MM.1S (cell line): ENCODE data around the gene PATJ.

Source experiments
- EZH2 ChIP-seq: fragments of 300-600 bp; sonication (generic); optimal IDR thresholded peaks from 2 replicates; pipeline ENCODE3; 2017; ENCODE audit warnings: low read depth, mild to moderate bottlenecking, antibody characterized with exemption, low read length, mixed read lengths
- EZH2phosphoT487 ChIP-seq: fragments of 300-600 bp; sonication (generic); IDR thresholded peaks from 2 replicates; pipeline ENCODE4 v1.6.1; 2018; ENCODE audit warnings: antibody characterized with exemption, low read length
- TF ChIP-seq, protein P1 (sequence below): fragments of 300-600 bp; sonication (generic); IDR thresholded peaks from 2 replicates; pipeline ENCODE4 v1.5.1; 2016; ENCODE audit warnings: antibody characterized with exemption, low read length, mixed read lengths

DNA sequence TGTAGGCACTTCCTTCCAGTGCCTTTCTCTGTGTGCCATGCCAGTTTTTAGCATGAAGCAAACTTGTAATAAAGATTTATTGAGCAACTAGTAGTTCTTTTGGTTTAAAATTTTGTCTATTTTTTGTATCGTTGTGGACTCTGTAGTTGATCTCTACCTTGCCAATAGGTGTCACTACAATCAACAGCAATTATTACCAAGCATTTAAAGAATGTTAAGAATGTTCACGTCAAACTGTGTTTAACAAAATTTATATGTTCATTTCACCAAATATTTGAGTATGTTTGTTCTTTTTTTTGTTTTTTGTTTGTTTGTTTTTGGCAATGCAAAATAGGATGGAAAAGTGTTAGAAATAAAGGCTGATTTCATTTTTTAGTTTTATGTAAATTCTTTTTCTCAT lies 208.1 kb downstream of the PATJ start:
- no peak for TF ChIP-seq EZH2
- TF ChIP-seq, protein P1, sequence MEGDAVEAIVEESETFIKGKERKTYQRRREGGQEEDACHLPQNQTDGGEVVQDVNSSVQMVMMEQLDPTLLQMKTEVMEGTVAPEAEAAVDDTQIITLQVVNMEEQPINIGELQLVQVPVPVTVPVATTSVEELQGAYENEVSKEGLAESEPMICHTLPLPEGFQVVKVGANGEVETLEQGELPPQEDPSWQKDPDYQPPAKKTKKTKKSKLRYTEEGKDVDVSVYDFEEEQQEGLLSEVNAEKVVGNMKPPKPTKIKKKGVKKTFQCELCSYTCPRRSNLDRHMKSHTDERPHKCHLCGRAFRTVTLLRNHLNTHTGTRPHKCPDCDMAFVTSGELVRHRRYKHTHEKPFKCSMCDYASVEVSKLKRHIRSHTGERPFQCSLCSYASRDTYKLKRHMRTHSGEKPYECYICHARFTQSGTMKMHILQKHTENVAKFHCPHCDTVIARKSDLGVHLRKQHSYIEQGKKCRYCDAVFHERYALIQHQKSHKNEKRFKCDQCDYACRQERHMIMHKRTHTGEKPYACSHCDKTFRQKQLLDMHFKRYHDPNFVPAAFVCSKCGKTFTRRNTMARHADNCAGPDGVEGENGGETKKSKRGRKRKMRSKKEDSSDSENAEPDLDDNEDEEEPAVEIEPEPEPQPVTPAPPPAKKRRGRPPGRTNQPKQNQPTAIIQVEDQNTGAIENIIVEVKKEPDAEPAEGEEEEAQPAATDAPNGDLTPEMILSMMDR = peak; percentile 28
- no peak for TF ChIP-seq EZH2phosphoT487
